Suprapubic skin (tissue), 3 donors: ENCODE results near the gene CRACR2B.

ENCODE experiments used
- EP300 ChIP-seq: sonication (generic); formaldehyde crosslinking; IDR thresholded peaks from one replicate; pipeline ENCODE4 v1.6.1; 2017; ENCODE audit warnings: antibody characterized with exemption
- TF ChIP-seq, protein P1 (sequence below), 2 donors: fragments of 200-600 bp in 1 of 2; fragments of 450-650 bp in 1 of 2; sonication (generic) in 1 of 2; IDR thresholded peaks; one replicate each; pipeline ENCODE4 v1.5.1; 2016 to 2019; ENCODE audit warnings: antibody characterized with exemption in 2 of 2, mild to moderate bottlenecking in 1 of 2, moderate library complexity in 1 of 2

GRCh38 chr11:853682-854448, 26.1 kb downstream of the CRACR2B start:
- TF ChIP-seq, protein P1, sequence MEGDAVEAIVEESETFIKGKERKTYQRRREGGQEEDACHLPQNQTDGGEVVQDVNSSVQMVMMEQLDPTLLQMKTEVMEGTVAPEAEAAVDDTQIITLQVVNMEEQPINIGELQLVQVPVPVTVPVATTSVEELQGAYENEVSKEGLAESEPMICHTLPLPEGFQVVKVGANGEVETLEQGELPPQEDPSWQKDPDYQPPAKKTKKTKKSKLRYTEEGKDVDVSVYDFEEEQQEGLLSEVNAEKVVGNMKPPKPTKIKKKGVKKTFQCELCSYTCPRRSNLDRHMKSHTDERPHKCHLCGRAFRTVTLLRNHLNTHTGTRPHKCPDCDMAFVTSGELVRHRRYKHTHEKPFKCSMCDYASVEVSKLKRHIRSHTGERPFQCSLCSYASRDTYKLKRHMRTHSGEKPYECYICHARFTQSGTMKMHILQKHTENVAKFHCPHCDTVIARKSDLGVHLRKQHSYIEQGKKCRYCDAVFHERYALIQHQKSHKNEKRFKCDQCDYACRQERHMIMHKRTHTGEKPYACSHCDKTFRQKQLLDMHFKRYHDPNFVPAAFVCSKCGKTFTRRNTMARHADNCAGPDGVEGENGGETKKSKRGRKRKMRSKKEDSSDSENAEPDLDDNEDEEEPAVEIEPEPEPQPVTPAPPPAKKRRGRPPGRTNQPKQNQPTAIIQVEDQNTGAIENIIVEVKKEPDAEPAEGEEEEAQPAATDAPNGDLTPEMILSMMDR (IDR thresholded peaks at IDR 0.05) = no peak
- TF ChIP-seq EP300 = no peak
